GM18873 (cell line): ENCODE data around the gene ATCAY.
"Not testable (repeated sequence)": the region's sequence is repeated elsewhere in the genome, so short reads cannot be mapped to it uniquely, and the experiment has no call there.

Source experiments
- ATAC-seq: cut with Tn5 transposase; IDR thresholded peaks from one replicate; pipeline ENCODE4 v1.9.1; 2021; ENCODE audit warnings: mild to moderate bottlenecking, moderate library complexity, moderate number of reproducible peaks; ENCODE audit not compliant: unreplicated experiment, low FRiP score

The ATCAY gene

GRCh38 chr19:3852614-3853254, 27.8 kb upstream of the ATCAY start:
- ATAC-seq = no peak

DNA sequence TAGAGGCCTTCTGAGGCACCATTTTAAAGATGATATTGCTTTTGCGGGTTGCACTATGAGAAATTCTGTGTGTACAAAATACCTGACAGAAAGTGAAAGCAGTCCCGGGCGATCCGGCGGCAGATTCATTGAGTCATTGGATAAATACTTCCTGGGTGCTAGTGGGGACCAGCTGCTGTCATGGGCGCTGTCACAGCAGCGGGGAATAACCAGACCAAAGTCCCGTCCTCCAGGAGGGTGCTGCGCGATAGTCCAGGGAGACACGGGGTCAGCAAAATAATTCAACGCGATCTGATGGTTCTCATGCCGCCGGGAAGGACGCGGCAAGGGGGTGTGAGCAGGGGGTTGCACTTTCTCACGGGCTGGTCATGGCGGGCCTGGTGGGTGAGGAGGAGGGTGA, 25.2 kb upstream of the ATCAY start:
- ATAC-seq = no peak

DNA sequence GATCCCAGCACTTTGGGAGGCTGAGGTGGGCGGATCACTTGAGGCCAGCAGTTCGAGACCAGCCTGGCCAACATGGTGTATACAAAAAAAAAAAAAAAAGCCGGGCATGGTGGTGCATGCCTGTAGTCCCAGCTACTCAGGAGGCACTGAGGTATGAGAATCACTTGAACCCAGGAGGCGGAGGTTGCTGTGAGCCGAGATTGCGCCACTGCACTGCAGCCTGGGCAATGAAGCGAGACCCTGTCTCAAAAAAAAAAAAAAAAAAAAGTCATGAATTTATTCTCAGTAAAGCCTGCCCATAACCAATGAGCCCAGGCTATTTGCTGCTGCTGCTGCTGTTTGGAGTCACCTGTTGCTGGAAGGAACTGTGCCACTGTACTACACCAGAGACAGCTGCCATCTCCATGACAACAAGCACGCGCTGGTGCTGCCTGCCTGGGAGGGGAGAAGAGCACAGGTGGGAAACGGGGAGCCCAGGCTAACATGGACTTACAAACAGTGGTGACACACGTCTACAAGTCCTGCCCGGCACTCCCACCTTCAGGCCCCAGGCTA, 23.0 kb upstream of the ATCAY start:
- ATAC-seq = no peak

GRCh38 chr19:3860499-3860898, 20.0 kb upstream of the ATCAY start:
- no peak for ATAC-seq

GRCh38 chr19:3862826-3863500, 17.5 kb upstream of the ATCAY start:
- no peak for ATAC-seq

DNA sequence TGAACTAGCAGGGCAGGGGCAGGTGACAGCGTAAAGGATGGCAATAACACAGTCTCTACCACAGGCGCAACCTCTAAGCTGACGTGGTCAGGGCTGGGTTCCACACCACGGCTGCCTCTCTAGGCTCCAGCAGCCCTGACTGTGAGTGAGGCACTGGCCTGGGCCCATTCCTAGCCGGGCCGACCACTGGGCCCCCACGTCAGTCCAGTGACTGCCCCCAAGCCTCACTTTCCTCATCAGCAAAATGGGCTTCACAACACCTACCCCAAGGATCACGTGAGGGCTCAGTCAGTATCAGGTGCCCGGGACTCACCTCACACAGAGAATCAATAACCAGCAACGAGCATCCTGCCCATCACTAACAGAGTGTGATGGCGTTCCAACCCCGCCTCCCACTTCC, 16.8 kb upstream of the ATCAY start:
- ATAC-seq = no peak

- ATAC-seq = no peak
Measured at GRCh38 chr19:3866910-3867638, 13.4 kb upstream of the ATCAY start.

DNA sequence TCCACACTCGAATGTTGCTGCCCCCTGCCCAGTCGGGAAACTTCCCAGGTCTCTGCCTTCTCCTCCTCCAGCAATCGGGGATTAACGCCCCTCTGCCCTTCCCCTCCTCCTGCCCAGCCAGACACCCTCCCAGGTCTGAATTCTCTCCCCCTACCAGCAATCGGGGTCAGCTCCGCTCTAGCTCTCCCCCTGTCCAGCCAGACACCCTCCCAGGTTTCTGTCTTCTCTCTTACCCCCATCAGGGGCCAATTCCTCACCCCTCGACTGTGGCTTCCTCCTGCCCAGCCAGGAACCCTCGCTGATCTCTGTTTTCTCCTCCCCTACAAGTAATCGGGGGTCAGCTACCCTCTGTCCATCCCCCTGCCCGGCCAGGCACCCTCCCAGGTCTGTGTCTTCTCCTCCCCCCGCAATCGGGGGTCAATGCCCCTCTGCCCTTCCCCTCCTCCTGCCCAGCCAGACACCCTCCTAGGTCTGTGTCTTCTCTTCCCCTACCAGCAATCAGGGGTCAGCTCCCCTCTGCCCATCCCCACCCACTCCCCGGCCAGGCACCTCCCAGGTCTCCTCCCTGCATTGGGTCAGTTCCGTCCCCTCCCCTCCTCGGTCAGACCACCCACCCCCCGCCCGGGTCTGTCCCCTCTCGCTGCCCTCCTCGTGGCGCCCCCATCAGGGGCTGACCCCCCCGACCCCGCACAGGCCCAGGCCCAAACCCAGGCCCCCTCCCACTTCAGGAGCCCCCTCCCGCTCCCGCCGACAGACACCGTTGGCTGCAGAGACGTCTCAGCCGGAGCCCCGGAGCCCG, 12.3 kb upstream of the ATCAY start:
- no peak for ATAC-seq

DNA sequence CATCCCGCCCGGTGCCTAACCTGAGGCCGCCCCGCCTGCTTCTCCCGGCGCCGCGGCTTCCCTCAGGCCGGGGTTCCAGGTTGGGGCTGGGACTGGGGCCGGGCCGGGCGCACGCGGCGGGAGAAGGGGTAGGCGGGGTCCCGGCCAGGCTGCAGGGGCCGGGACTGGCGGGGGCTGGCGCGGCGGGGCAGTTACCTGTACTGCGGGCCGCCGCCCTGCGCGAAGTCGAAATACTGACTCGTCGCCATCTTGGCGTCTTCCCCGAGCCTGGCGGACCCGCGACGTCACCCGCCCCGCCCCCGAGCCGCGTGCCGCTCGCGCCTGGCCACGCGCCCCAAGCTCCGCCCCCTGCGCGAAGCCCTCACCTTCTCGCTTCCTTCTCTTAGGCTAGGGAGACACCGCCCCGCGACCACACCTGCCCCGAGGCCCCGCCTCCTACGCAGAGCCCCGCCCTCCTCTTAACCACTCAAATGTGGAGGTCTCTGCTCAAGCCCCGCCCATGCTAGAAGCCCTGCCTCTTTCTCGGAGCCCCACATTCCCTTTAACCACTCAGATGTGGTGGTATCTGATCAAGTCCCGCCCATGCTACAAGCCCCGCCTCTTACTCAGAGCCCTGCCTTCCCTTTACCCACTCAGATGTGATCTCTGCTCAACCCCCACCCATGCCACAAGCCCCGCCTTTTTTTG, 11.6 kb upstream of the ATCAY start, which contains the start of gene ZFR2:
ZFR2 (minus strand) TSS at position 269 of the 687 bp plus-strand sequence; CDS start at position 248, 21 bp downstream.
- ATAC-seq = no peak

DNA sequence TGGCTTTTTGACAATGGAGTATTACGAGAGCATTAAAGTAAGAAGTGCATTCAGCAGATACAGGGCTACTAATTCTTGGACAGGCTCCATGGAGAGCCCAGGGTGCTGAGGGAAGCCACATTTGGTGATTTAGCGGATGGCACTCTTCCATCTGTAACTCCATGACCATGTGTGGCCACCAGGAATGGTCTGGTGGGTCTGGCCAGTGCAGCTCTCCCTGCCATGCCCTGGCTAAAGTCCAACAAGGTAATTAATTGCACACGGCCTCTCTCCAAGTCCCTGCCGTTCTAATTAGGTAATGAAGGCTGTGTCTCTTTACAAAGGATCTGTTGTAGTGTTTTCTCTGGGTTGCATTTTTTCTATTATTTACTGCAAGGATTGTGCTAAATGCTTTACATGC, 7.3 kb upstream of the ATCAY start:
- no peak for ATAC-seq

DNA sequence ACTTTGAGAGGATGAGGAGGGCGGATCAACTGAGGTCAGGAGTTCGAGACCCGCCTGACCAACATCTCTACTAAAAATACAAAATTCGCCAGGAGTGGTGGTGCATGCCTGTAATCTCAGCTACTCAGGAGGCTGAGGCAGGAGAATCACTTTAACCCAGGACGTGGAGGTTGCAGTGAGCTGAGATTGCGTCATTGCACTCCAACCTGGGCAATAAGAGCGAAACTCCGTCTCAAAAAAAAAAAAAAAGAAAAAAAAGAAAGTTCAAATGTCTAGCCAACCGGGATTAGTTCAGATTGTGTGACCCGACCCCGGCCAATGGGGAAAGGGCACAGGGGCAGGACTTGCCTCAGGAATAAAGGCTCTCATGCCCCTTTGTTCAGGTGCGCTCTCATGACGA, 5.8 kb upstream of the ATCAY start:
- not testable (repeated sequence) for ATAC-seq

GRCh38 chr19:3879656-3880055, 829 bp upstream of the ATCAY start:
- no peak for ATAC-seq

DNA sequence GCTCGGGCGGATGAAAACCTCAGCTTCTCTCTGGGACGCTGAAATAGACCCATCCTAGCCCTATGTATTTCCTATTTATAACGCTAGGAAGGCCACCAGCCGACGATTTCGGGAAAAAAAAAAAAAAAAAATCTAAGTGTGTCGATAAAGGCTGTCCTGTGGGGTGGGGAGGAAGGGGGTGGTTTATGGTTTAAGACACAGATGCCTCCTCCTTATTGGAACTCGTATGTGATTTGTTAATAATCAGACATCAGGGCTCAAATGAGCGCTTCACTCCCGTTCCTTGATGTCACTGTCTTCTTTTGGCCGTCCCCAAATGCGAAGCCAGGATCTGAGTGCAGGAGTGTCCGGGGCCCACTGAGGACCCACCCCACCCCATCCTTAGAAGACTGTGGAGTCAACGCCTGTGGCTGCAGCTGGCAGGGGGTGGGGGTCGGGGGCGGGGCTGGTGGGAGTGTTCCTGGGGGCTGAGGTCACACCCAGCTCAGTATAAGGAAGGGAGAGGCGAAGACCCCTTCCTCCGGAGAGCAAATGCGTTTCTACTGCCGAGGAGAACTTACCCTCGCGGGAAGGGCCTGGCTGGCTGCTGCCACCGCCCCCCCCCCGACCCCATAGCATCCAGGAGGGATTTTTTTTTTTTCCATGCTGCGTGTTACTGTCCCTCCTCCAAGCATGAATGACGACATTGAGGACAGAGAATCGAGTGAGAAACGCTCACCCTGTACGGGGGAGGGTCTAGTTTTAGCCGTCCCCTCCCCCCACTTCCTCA, 971 bp downstream of the ATCAY start:
- ATAC-seq = no peak

DNA sequence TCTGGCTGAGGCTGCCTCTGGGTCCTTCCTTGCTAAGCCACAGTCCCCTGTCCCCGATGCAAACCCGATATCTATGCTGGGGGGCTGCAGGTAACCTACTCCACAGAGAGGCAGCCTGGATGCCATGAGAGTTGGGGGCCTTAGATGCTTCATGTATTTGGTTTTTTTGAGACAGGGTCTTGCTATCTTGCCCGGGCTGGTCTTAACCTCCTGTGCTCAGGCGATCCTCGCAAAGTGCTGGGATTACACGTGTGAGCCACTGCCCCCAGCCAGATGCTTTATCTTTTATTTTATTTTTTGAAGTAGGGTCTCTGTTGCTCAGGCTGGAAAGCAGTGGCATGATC, 1.5 kb downstream of the ATCAY start:
- ATAC-seq = no peak

GRCh38 chr19:3890591-3890990, 10.1 kb downstream of the ATCAY start:
- no peak for ATAC-seq

- ATAC-seq = no peak
Measured at GRCh38 chr19:3893509-3894179, 13.2 kb downstream of the ATCAY start.

DNA sequence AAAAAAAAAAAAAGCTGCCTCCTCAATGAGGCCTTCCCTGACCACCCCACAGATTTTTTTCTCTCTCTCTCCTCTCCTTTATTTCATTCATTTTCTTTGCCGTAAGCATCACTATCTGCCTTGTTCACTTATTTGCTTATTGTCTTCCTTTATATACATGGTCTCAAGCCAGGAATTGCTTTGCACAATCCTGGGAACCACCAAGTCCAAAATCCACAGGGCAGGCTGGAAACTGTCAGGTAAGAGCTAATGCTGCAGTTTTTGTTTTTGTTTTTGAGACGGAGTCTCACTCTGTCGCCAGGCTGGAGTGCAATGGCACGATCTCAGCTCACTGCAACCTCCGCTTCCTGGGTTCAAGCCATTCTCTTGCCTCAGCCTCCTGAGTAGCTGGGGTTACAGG, 14.5 kb downstream of the ATCAY start:
- ATAC-seq = not testable (repeated sequence)

DNA sequence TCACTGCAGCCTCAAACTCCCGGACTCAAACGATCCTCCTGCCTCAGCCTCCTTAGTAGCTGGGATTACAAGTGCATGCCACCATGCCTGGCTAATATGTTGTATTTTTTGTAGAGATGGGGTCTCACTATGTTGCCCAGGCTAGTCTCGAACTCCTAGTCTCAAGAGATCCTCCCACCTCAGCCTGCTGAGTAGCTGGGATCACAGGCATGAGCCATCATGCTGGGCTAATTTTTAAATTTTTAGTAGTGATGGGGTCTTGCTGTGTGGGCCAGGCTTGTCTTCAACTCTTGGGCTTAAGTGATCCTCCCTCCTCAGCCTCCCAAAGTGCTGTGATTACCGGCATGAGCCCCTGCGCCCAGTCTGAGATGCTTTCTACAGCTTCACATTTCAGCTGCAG, 15.3 kb downstream of the ATCAY start:
- no peak for ATAC-seq

DNA sequence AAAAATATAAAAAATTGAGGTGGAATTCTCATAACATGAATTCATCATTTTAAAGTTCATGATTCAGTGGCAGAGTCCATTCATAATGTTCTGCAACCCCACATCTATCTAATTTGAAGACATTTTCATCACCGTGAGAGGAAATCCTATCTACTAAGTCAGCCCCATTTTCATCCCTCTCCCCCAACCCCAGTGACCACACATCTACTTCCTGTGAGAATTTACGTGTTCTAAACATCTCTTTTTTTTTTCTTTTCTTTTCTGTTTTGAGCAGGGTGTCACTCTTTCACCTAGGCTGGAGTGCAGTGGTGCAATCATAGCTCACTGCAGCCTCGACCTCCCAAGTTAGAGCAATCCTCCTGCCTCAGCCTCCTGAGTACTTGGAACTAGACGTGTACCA, 17.5 kb downstream of the ATCAY start:
- ATAC-seq = no peak
